ENCODE data around the gene CASZ1. TPM values are rescaled to one million over a fixed set of nuclear protein-coding genes. Genes with fewer than 3 reads are reported as not detected.

Gene CASZ1
- total and polyA plus RNA-seq, 9 of the 15 experiments (the other 6 are each of a cell fraction or from before 2014, with no cell fraction given) = 0.01 to 4.0 (median 0.76) TPM; not detected in 1

GRCh38 chr1:10613340-10613739 lies 183.1 kb downstream of the CASZ1 start:
- H3K36me3 ChIP-seq (ENCODE audit: control insufficient read depth, insufficient read depth, low read length) = peaks cover 6% of the 10 kb centered on the region; the same call in 2 of the 3 replicates
- H3K27me3 ChIP-seq (ENCODE audit: control insufficient read depth in 2 of 2, insufficient read depth in 2 of 2, low read length in 2 of 2) = no peaks in the 10 kb centered on the region
- ChIA-PET POLR2A (interaction anchor here (0.6 to 1.1 kb wide), 4 partner anchors 12 to 675 kb away, joined by 3 to 5 read pairs (median 4); no protein-coding TSS in a partner anchor), CTCF (ENCODE audit: low intra/inter-chr PET ratio) (no interaction called here)
- no peaks in the 10 kb centered on the region for H3K9me1 ChIP-seq (ENCODE audit: control insufficient read depth, insufficient read depth, low read length)
- in situ Hi-C loops (cut with MboI) (no loop called here), intact Hi-C loops (cut with micrococcal nuclease) (no loop called here)
- TF ChIP-seq ZNF24 (IDR thresholded peaks at IDR 0.05) (no peak), ZBTB11 (CRISPR knock-in tag; IDR thresholded peaks at IDR 0.05) (no peak), EZH2 (IDR thresholded peaks at IDR 0.05; ENCODE audit: borderline replicate concordance, low read depth, low read length) (no peak), KDM4B (IDR thresholded peaks at IDR 0.05; ENCODE audit: borderline replicate concordance in 2 of 2, low read depth in 1 of 2) (no peak), HDAC6 (IDR thresholded peaks at IDR 0.05; ENCODE audit: low read depth, low read length) (no peak), CBX1 (IDR thresholded peaks at IDR 0.05; ENCODE audit: low read depth) (no peak)
- no peak for ATAC-seq
- no peak overlapping the region for H3K4me2 ChIP-seq (ENCODE audit: insufficient read depth, low read length)
- H3K4me1 ChIP-seq (replicated peaks in 1 of 2; ENCODE audit: control insufficient read depth in 2 of 2, insufficient read depth in 2 of 2, low read length in 2 of 2) = no peaks in the 10 kb centered on the region
- WGBS (ENCODE audit: insufficient coverage, low coverage, missing lambda C conversion rate) = 83% methylated on average over 10 of the region's 10 CpGs
- no peak overlapping the region for H3K27ac ChIP-seq (ENCODE audit: extremely low read depth, low read depth, low read length)
- no peak overlapping the region for H2AFZ ChIP-seq (ENCODE audit: low read depth, low read length)
- no peak for DNase-seq (ENCODE audit: extremely low read depth in 1 of 4, low spot score in 3 of 4)
- H3K9me3 ChIP-seq (replicated peaks; ENCODE audit: control insufficient read depth, insufficient read depth, low read depth, low read length) = no peaks in the 10 kb centered on the region
- no peak overlapping the region for H3K4me3 ChIP-seq
- H3K9ac ChIP-seq (ENCODE audit: insufficient read depth in 1 of 2, low read depth in 2 of 2, low read length in 2 of 2) = no peak overlapping the region
- no TSS peak for BruUV-seq (replicated peaks)
- no peaks in the 10 kb centered on the region for H3K79me2 ChIP-seq (ENCODE audit: control insufficient read depth, insufficient read depth, low read length)
- H4K20me1 ChIP-seq (replicated peaks; ENCODE audit: control insufficient read depth, insufficient read depth, low read length) = 0 out of 2 replicates have a peak, but pooled peaks cover 21% of the 10 kb centered on the region
- no peak for FAIRE-seq
